ENCODE results near the gene ADAM12. TPM values are rescaled to one million over a fixed set of nuclear protein-coding genes. Genes with fewer than 3 reads are reported as not detected.

The ADAM12 gene
- total and polyA plus RNA-seq, 2 donors from 2014 or later: 0.26 to 3.3 TPM

- Histone ChIP-seq H3K9ac (ENCODE audit: low read length in 3 of 3) (no peak overlapping the region), H3K27me3 (ENCODE audit: control insufficient read depth, insufficient read depth, low read length) (no peaks in the 10 kb centered on the region), H3K36me3 (ENCODE audit: control insufficient read depth in 2 of 3, insufficient read depth in 3 of 3, low read length in 3 of 3) (no peaks in the 10 kb centered on the region), H3K27ac (ENCODE audit: low read depth in 2 of 2, low read length in 2 of 2) (no peak overlapping the region), H3K9me3 (ENCODE audit: control insufficient read depth in 2 of 3, insufficient read depth in 1 of 3, low read length in 3 of 3) (no peaks in the 10 kb centered on the region), H3K4me1 (ENCODE audit: control insufficient read depth in 2 of 3, insufficient read depth in 2 of 3, low read depth in 1 of 3, low read length in 3 of 3) (no peaks in the 10 kb centered on the region), H3K4me3 (ENCODE audit: low read length in 3 of 3) (no peak overlapping the region)
- FAIRE-seq (no peak), DNase-seq (no peak)
- intact Hi-C loops (cut with DNase I): no loop called here
- TF ChIP-seq CTCF (IDR thresholded peaks at IDR 0.05; ENCODE audit: borderline replicate concordance, extremely low read depth, insufficient read depth): no peak
Measured at GRCh38 chr10:126398383-126398743, 10.1 kb upstream of the ADAM12 start.

DNA sequence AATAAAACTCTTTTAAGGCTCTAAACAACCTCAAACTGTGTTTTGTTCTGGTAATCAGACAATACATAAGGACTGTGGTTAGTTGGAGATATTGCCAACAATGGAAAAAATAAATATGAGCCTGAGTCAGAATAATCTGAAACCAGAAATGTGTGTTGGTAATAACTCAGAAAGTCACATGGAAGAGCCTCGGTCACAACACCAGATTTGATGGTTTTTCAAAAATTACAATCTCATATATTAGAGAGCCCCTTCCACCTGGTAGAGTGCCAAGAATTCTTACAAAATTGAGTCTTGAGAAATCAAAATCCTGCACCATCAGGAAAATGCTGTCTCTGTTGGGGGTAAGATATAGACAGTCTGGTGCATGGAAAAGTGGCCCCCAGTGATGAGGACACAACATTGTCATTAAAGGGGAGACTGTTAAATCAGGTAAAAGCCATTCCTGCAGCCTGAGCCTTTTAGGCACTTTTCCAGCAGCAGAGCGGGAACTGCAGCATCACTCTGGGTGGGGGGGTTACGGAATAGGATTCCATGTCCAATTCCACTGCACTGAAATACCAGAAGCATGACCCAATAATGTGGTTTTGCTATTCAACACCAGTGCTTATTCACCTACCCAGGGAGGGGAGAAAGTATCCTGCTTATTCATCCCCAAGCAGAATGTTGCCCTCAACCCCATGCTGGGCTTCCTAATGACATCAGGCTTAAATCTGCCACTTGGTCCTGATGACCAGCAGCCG lies 9.5 kb upstream of the ADAM12 start:
- Histone ChIP-seq H3K4me3 (ENCODE audit: low read length in 3 of 3) (no peak overlapping the region), H3K9me3 (ENCODE audit: control insufficient read depth in 2 of 3, insufficient read depth in 1 of 3, low read length in 3 of 3) (no peaks in the 10 kb centered on the region), H3K27me3 (ENCODE audit: control insufficient read depth, insufficient read depth, low read length) (no peaks in the 10 kb centered on the region), H3K9ac (ENCODE audit: low read length in 3 of 3) (no peak overlapping the region), H3K36me3 (ENCODE audit: control insufficient read depth in 2 of 3, insufficient read depth in 3 of 3, low read length in 3 of 3) (no peaks in the 10 kb centered on the region), H3K27ac (ENCODE audit: low read depth in 2 of 2, low read length in 2 of 2) (no peak overlapping the region), H3K4me1 (ENCODE audit: control insufficient read depth in 2 of 3, insufficient read depth in 2 of 3, low read depth in 1 of 3, low read length in 3 of 3) (no peaks in the 10 kb centered on the region)
- FAIRE-seq: no peak
- DNase-seq: no peak
- no peak for TF ChIP-seq CTCF (IDR thresholded peaks at IDR 0.05; ENCODE audit: borderline replicate concordance, extremely low read depth, insufficient read depth)
- intact Hi-C loops (cut with DNase I): no loop called here

GRCh38 chr10:126397156-126397555 lies 8.9 kb upstream of the ADAM12 start:
- Histone ChIP-seq H3K9ac (ENCODE audit: low read length in 3 of 3) (no peak overlapping the region), H3K27me3 (ENCODE audit: control insufficient read depth, insufficient read depth, low read length) (no peaks in the 10 kb centered on the region), H3K4me3 (ENCODE audit: low read length in 3 of 3) (no peak overlapping the region), H3K36me3 (ENCODE audit: control insufficient read depth in 2 of 3, insufficient read depth in 3 of 3, low read length in 3 of 3) (no peaks in the 10 kb centered on the region), H3K9me3 (ENCODE audit: control insufficient read depth in 2 of 3, insufficient read depth in 1 of 3, low read length in 3 of 3) (no peaks in the 10 kb centered on the region), H3K27ac (ENCODE audit: low read depth in 2 of 2, low read length in 2 of 2) (no peak overlapping the region), H3K4me1 (ENCODE audit: control insufficient read depth in 2 of 3, insufficient read depth in 2 of 3, low read depth in 1 of 3, low read length in 3 of 3) (no peaks in the 10 kb centered on the region)
- TF ChIP-seq CTCF (IDR thresholded peaks at IDR 0.05; ENCODE audit: borderline replicate concordance, extremely low read depth, insufficient read depth): no peak
- FAIRE-seq (no peak), DNase-seq (no peak)
- intact Hi-C loops (cut with DNase I): no loop called here

DNA sequence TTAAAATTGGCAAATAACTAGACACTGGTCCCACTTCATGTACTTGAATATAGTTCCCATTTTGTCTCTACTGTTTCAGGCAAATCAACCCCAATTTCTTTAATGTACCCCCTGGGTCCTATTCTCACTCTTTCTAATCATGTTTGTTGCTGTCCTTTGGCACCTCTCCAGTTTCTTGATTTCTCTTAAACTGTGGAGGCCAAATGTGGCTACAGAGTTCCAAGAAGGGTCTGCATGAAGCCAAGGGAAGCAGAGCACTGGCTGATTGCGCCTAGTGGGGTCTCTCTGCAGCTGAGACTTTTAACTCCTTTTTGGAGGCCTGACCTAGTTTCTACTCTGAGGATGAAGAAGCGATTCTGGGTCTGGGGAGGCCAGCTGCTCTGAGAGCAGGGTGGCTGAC lies 6.7 kb upstream of the ADAM12 start:
- H3K9me3 ChIP-seq (ENCODE audit: control insufficient read depth in 2 of 3, insufficient read depth in 1 of 3, low read length in 3 of 3): no peaks in the 10 kb centered on the region
- no peak for TF ChIP-seq CTCF (IDR thresholded peaks at IDR 0.05; ENCODE audit: borderline replicate concordance, extremely low read depth, insufficient read depth)
- intact Hi-C loops (cut with DNase I): no loop called here
- H3K4me1 ChIP-seq (ENCODE audit: control insufficient read depth in 2 of 3, insufficient read depth in 2 of 3, low read depth in 1 of 3, low read length in 3 of 3): no peaks in the 10 kb centered on the region
- FAIRE-seq (no peak), DNase-seq (no peak)
- no peak overlapping the region for H3K4me3 ChIP-seq (ENCODE audit: low read length in 3 of 3)
- no peaks in the 10 kb centered on the region for H3K27me3 ChIP-seq (ENCODE audit: control insufficient read depth, insufficient read depth, low read length)
- no peaks in the 10 kb centered on the region for H3K36me3 ChIP-seq (ENCODE audit: control insufficient read depth in 2 of 3, insufficient read depth in 3 of 3, low read length in 3 of 3)
- H3K27ac ChIP-seq (ENCODE audit: low read depth in 2 of 2, low read length in 2 of 2): no peak overlapping the region
- H3K9ac ChIP-seq (ENCODE audit: low read length in 3 of 3): no peak overlapping the region
